Adipose tissue (tissue), 3 donors: Measurements from ENCODE around the gene LCMT1. TPM values are rescaled to one million over a fixed set of nuclear protein-coding genes. Genes with fewer than 3 reads are reported as not detected.
"Not testable (repeated sequence)": the region's sequence is repeated elsewhere in the genome, so short reads cannot be mapped to it uniquely, and the experiment has no call there.

Source experiments
- H3K27ac ChIP-seq: one replicate; pipeline ENCODE4 v1.5.1; 2013; ENCODE audit warnings: low read depth, low read length
- WGBS, 3 donors: extraction: QIAGEN DNeasy Blood & Tissue Kit; methylation state at CpG; one replicate each; pipeline ENCODE4 v1.1.7; 2013; 5-methylcytosine and 5-hydroxymethylcytosine counted together
- polyA plus RNA-seq, 3 donors: library from polyadenylated mRNA; stranded (reverse); fragments of 200-250 nt; gene quantifications; one replicate each; pipeline ENCODE4 v1.2.3, GENCODE V29; 2013
- donor health status: healthy with polysubstance abuse.
- donor health status: Bipolar disorder and iron deficiency.
- donor health status: healthy.

The LCMT1 gene
- polyA plus RNA-seq, 3 donors, result 19.0 to 30.4 (median 23.1) TPM

GRCh38 chr16:25174285-25174684 lies 62.7 kb downstream of the LCMT1 start:
- H3K27ac ChIP-seq, result no peak overlapping the region
- 80 to 98% (median 84%) methylated on average over 2 of the region's 2 CpGs for WGBS, 3 donors

GRCh38 chr16:25176136-25176535 lies 64.6 kb downstream of the LCMT1 start:
- WGBS, 3 donors, result 78 to 93% (median 87%) methylated on average over 7 of the region's 7 CpGs

DNA sequence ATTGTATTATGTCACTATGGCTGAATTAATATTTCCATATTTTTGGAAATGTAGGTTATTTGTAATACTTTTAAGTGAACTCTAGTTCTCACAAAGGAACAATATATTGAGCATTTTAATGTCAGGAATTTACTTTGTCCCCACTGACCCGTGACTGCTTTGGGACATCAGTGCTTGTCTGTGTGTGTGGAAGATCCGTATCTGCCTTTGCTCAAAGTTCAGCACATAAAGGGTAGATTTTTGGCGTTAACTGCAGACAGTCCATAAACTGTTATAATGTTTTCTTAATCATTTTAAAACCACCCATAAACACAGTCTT lies 65.9 kb downstream of the LCMT1 start:
- WGBS, 3 donors, result 33 to 63% (median 58%) methylated on average over 3 of the region's 3 CpGs
- H3K27ac ChIP-seq, result no peak overlapping the region

More at GRCh38 chr16:25176136-25176535, 64.6 kb downstream of the LCMT1 start:
- no peak overlapping the region for H3K27ac ChIP-seq

GRCh38 chr16:25177831-25178688 lies 66.5 kb downstream of the LCMT1 start:
- WGBS, 3 donors, result 45 to 73% (median 70%) methylated on average over 20 of the region's 20 CpGs
- H3K27ac ChIP-seq, result no peak overlapping the region

DNA sequence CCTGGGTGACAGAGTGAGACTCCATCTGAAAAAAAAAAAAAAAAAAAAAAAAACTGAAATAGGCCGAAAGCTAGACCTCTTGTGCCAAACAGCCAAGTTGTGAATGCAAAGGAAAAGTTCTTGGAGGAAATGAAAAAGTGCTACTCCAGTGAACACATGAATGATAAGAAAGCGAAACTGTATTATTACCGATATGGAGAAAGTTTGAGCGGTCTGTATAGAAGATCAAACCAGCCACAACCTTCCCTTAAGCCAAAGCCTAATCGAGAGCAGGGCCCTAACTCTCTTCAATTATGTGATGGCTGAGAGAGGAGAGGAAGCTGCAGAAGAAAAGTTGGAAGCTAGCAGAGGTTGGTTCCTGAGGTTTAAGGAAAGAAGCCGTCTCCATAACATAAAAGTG lies 69.7 kb downstream of the LCMT1 start:
- WGBS, 3 donors, result 92 to 94% (median 92%) methylated on average over 6 of the region's 6 CpGs
- not testable (repeated sequence) for H3K27ac ChIP-seq

DNA sequence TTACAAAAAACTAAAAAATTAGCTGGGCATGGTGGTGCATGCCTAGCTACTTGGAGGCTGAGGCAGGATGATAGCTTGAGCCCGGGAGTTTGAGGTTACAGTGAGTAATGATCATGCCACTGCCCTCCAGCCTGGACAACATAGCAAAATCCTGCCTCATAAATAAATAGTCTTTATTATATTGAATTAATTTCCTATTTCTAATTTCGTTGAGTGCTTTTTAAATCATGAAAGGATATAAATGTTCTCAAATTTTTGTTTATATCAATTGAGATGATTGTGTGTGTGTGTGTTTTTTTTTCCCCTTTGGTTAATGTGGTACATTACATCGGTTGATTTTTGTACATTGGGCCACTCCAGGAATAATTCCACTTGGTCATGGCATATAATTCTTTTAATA lies 73.2 kb downstream of the LCMT1 start:
- 70 to 82% (median 79%) methylated on average over 3 of the region's 3 CpGs for WGBS, 3 donors
- no peak overlapping the region for H3K27ac ChIP-seq

- no peak overlapping the region for H3K27ac ChIP-seq
- WGBS, 3 donors, result 93 to 100% (median 99%) methylated on average over 3 of the region's 3 CpGs
These were observed 75.9 kb downstream of the LCMT1 start for GRCh38 chr16:25187491-25187795.

DNA sequence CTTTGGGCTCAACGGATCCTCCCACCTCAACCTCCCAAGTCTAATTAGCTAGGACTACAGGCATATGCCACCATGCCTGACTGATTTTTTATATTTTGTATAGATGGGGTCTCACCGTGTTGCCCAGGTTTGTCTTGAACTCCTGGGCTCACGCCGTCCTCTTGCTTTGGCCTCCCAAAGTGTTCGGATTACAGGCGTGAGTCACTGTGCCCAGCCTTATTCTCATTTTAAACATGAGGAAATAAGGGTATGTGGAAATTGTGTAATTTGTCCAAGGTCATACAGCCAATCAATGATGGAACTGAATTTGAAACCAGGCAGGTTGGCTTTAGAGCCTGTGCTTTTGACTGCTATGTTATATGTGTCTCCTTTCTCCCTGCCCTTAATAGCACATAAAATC lies 77.8 kb downstream of the LCMT1 start:
- WGBS, 3 donors, result 89 to 95% (median 90%) methylated on average over 6 of the region's 6 CpGs
- no peak overlapping the region for H3K27ac ChIP-seq

GRCh38 chr16:25192096-25192495 lies 80.6 kb downstream of the LCMT1 start:
- 66 to 77% (median 67%) methylated on average over 6 of the region's 6 CpGs for WGBS, 3 donors
- H3K27ac ChIP-seq, result no peak overlapping the region

DNA sequence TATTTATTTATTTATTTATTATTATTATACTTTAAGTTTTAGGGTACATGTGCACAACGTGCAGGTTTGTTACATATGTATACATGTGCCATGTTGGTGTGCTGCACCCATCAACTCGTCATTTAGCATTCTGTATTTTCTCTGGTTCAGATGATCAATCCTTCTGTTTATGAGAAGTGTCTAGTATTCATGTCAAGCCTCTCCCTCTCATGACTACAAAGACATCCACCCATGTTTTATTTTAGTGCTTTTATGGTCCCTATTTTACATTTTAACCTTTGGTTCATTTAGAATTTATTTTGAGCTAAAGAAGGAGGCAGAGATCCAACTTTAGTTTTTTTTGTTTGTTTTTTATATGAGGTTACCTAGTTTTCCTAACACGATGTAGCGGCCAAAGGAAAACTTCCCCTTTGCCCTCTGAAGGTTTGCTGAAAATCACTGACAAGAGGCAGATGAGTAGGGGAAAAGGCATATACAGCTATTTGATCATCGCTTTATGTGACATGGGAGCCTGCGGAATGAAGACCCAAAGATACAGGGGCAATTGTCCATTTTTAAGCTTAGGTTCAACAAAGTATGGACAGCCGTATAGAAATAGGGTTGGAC lies 82.8 kb downstream of the LCMT1 start:
- H3K27ac ChIP-seq, result no peak overlapping the region
- WGBS, 3 donors, result 82 to 87% (median 85%) methylated on average over 7 of the region's 7 CpGs

- no peak overlapping the region for H3K27ac ChIP-seq
- WGBS, 3 donors, result 82 to 94% (median 90%) methylated on average over 4 of the region's 4 CpGs
These were observed 86.5 kb downstream of the LCMT1 start for GRCh38 chr16:25198021-25198420.

DNA sequence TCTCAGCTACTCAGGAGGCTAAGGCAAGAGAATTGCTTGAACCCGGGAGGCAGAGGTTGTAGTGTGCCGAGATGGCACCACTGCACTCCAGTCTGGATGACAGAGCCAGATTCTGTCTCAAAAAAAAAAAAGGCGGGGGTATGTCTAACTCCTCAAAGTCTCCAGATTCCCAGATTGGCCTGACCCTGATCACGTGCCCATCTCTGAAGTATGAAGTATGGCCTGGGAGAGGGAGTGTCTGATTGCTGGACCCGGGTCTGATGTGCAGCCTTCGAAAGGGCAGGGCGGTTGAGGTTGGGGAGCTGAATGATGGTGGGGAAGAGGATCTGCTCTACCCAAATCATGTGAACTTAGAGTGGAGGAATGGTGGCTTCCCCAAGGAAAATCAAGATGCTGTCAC lies 87.9 kb downstream of the LCMT1 start:
- no peak overlapping the region for H3K27ac ChIP-seq
- 94 to 96% (median 95%) methylated on average over 7 of the region's 7 CpGs for WGBS, 3 donors

DNA sequence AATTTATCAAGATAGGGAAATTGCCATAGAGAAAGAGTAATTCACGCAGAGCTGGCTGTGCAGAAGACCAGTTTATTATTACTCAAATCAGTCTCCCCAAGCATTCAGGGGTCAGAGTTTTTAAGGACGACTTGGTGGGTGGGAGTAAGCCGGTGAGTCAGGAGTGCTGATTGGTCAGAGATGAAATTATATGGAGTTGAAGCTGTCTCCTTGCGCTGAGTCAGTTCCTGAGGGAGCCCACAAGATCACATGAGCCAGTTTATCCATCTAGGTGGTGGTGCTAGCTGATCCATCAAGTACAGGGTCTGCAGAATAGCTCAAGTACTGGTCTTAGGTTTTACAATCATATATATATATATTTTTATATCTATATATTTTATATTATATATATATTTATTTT lies 99.2 kb downstream of the LCMT1 start:
- 14 to 23% (median 20%) methylated on average over 4 of the region's 4 CpGs for WGBS, 3 donors
- H3K27ac ChIP-seq, result no peak overlapping the region

- H3K27ac ChIP-seq, result no peak overlapping the region
- 80 to 85% (median 83%) methylated on average over 2 of the region's 2 CpGs for WGBS, 3 donors
These were observed 101.1 kb downstream of the LCMT1 start for GRCh38 chr16:25212636-25213035.

DNA sequence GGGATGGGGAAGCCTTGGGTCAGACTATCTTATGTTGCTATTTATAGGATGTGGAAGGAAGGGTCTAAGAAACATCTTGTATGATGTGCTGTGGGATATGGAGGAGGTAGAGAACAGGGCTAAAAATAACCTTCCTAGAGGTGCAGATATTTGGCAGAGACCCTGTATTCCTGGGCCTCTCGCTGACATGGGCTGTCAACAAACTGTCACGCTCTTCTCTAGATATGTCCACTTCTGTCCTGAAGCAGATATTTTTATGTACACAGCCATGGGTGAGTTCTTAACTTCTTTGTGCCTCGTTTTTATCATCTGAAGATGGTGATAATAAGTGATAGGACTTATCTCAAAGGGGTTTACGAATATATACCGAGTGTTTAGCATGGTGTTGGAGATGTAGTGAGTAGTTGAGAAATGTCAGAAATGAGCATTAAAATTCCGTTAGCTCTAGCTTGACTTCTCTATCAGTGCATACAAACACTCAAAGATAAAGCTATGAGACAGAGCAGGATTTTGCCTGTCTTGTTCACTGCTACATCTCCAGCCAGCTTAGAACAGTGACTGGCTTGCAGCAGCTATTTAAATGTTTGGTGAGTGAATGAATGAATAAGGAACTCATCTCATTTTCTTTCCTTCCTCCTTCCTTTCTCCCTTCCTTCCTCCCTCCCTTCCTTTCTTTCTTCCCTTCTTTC lies 102.3 kb downstream of the LCMT1 start:
- whole genome bisulfite sequencing, 3 donors, result 24 to 68% (median 62%) methylated on average over 6 of the region's 6 CpGs

GRCh38 chr16:25217112-25217511 lies 105.6 kb downstream of the LCMT1 start:
- 31 to 91% (median 90%) methylated on average over 17 of the region's 17 CpGs for WGBS, 3 donors
- no peak overlapping the region for H3K27ac ChIP-seq

More for the DNA sequence above, 102.3 kb downstream of the LCMT1 start:
- no peak overlapping the region for H3K27ac ChIP-seq

- H3K27ac ChIP-seq, result no peak overlapping the region
- WGBS, 3 donors, result 53 to 93% (median 91%) methylated on average over 4 of the region's 4 CpGs
These were observed 106.4 kb downstream of the LCMT1 start for GRCh38 chr16:25217921-25218320.

- H3K27ac ChIP-seq, result no peak overlapping the region
- 49 to 95% (median 88%) methylated on average over 3 of the region's 3 CpGs for WGBS, 3 donors
These were observed 107.7 kb downstream of the LCMT1 start for GRCh38 chr16:25219070-25219737.

DNA sequence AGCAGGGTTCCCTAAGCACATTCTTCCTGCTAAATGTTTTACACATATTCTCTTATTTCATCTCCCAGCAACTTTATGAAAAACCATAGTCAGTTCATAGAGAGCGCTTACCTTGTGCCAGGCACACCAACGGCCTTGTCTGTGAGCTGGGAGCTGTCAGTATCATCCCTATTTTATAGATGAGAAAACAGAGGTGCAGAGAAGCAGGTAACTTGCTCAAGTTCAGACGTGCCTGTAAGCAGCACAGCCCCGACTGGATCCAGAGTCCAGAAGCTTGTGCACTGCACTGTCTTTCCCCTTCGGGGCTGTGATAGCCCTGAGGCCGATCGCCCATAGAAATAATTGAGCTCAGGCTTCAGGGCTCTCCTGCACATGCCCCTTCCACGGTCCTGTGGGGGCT lies 111.4 kb downstream of the LCMT1 start:
- 52 to 83% (median 81%) methylated on average over 8 of the region's 8 CpGs for WGBS, 3 donors
- no peak overlapping the region for H3K27ac ChIP-seq
